22Rv1 (cell line): Measurements from ENCODE around the gene ERG.

Experiments
- H3K27ac ChIP-seq: fragments of 450-650 bp; 2 replicates; pipeline ENCODE4 v1.5.1; 2017
- CTCF ChIP-seq: fragments of 450-650 bp; IDR thresholded peaks from 2 replicates; pipeline ENCODE4 v1.5.1; 2017; ENCODE audit warnings: mild to moderate bottlenecking
- ZFX ChIP-seq: fragments of 450-650 bp; IDR thresholded peaks from 2 replicates; pipeline ENCODE4 v1.6.1; 2017; ENCODE audit warnings: antibody characterized with exemption, borderline replicate concordance

ERG gene

DNA sequence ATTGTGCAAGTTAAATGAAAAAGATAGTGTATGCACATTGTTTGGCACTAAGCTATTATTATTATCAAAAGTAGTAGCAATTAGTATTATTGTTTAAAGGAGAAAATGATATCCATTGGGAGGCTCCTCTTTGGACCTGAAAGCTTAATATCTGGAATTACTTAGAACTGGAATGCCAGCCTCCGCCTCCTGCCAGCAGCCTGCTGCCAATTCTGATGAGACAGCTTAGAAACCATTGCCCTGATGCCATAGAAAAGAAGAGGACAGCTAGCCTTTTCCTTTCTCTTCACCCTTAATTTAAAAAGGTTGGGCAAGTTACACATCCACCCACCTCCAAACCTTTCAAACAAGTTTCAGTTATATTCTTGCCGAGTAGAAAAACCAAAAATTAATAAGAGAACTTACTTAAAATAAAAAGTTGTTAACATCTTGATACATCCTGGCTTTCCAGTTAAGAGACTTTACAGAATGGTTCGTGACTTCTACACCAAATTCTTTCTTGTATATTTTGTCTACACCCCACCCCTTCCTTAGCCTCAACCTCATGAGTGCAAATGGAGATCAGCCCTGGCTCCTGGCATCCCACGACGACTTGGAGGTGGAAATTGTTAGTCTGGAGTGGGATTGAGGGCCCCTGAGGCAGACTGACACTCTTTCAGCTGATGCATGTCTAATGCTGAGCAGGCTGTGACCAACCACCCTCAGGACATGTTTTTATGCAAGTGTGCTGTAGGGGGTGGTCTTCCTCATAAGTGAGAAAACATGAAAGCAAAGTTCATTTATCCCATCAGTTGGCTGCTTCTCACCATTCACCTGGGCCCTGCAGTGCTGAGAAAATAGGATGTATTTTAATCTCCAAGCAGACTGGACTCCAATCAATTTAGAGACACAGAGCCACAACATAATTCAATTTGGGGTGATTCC is 120.8 kb downstream of the ERG start:
- H3K27ac ChIP-seq = no peak overlapping the region
- TF ChIP-seq CTCF = no peak
- no peak for TF ChIP-seq ZFX

DNA sequence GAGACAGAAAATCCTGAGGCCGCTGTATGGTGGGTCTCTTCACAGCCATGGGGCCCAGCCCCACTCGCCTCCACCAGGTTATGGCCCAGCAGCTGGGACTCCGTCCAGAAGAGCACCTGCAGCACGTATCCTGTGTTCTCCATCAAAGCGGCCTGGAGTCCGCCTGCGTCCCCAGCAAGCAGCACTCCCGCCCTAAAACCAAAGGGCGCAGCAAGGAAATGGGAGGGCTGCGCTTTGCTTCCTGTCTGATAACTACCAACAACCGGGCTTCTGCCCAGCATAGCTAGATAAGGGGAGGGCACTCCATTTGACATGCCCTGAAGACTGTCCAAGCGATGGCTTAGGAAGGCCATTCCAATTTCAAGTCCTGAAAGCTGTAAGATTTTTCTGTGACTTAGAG is 121.6 kb downstream of the ERG start:
- TF ChIP-seq CTCF = no peak
- TF ChIP-seq ZFX = no peak

DNA sequence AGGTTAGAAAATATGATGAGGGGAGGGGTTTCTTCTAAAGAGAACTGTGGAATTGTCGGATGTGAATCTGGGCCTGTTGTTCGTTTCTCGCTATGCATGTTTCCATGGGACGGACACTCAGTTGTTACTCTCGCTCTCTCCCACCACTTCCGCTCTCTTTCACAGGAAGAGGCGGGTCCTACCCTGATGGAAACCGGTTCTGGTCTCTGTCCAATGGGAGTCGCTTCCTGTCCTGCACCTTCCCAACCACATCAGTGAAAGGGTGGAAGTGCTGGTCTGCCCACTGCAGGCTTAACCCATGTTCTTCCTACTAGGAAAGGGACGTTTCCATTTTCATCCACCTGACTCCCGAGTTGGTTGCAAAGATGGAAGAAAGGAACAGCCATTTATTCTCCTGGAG is 122.0 kb downstream of the ERG start:
- no peak overlapping the region for H3K27ac ChIP-seq
- TF ChIP-seq CTCF (no peak), ZFX (no peak)

More for the DNA sequence above, 121.6 kb downstream of the ERG start:
- no peak overlapping the region for H3K27ac ChIP-seq

GRCh38 chr21:38367646-38368045 is 130.6 kb downstream of the ERG start:
- TF ChIP-seq ZFX (no peak), CTCF (no peak)
- H3K27ac ChIP-seq = no peak overlapping the region

GRCh38 chr21:38365521-38365920 is 132.8 kb downstream of the ERG start:
- H3K27ac ChIP-seq = no peak overlapping the region
- no peak for TF ChIP-seq ZFX
- no peak for TF ChIP-seq CTCF

GRCh38 chr21:38363693-38364092 is 134.6 kb downstream of the ERG start:
- no peak for TF ChIP-seq ZFX
- TF ChIP-seq CTCF = no peak
- no peak overlapping the region for H3K27ac ChIP-seq

- TF ChIP-seq CTCF (no peak), ZFX (no peak)
- no peak overlapping the region for H3K27ac ChIP-seq
Measured at GRCh38 chr21:38361324-38361723, 137.0 kb downstream of the ERG start.
